Prostate gland (tissue), 2 donors: ENCODE results near the gene MED27.

Experiments
- CTCF ChIP-seq, 4 experiments: fragments of 200-600 bp in 2 of 4; fragments of 450-650 bp in 2 of 4; sonication (generic) in 2 of 4; IDR thresholded peaks; 1 replicate in 3 of 4; 2 replicates in 1 of 4; pipeline ENCODE4 v1.5.1; 2016 to 2019; ENCODE audit warnings: antibody characterized with exemption in 4 of 4, mild to moderate bottlenecking in 2 of 4, moderate library complexity in 2 of 4
- POLR2AphosphoS5 ChIP-seq: sonication (generic); formaldehyde crosslinking; IDR thresholded peaks from one replicate; pipeline ENCODE4 v1.6.1; 2017; ENCODE audit warnings: antibody characterized with exemption

- TF ChIP-seq CTCF (IDR thresholded peaks at IDR 0.05) (no peak), POLR2AphosphoS5 (no peak)
These were observed 106.8 kb downstream of the MED27 start for GRCh38 chr9:131972889-131973288.
